ENCODE measurements around the gene RPS17.

DNA sequence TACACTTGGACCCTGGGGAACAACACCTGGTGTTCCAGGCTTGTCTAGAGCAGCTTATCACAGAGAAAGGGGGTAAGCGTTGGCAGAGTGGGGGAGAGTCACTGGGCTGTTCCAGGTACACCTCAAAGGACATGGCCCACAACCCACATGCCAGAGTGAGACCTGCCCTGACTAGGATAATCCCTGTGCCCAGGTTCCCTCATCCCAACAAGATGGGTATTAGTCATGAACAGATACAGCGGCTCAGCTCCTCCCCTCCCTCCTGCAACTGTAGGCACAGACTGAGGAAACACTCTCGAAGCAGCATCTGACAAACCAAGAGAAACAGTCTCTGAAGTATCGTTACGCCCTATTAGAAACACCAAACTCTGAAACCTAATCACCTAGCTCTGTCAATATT lies 32.1 kb upstream of the RPS17 start:
- TF ChIP-seq, protein P1, sequence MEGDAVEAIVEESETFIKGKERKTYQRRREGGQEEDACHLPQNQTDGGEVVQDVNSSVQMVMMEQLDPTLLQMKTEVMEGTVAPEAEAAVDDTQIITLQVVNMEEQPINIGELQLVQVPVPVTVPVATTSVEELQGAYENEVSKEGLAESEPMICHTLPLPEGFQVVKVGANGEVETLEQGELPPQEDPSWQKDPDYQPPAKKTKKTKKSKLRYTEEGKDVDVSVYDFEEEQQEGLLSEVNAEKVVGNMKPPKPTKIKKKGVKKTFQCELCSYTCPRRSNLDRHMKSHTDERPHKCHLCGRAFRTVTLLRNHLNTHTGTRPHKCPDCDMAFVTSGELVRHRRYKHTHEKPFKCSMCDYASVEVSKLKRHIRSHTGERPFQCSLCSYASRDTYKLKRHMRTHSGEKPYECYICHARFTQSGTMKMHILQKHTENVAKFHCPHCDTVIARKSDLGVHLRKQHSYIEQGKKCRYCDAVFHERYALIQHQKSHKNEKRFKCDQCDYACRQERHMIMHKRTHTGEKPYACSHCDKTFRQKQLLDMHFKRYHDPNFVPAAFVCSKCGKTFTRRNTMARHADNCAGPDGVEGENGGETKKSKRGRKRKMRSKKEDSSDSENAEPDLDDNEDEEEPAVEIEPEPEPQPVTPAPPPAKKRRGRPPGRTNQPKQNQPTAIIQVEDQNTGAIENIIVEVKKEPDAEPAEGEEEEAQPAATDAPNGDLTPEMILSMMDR (IDR thresholded peaks at IDR 0.05), result no peak
- no peak for TF ChIP-seq ZFX (IDR thresholded peaks at IDR 0.05; ENCODE audit: borderline replicate concordance)

Data from 22Rv1 (cell line).